Kasumi-1 (cell line): ENCODE results near the gene FER.

Experiments
- DNase-seq, 2 experiments: peaks; one replicate each; lab custom pipeline; 2025; lab: John Stamatoyannopoulos, UW

FER gene

DNA sequence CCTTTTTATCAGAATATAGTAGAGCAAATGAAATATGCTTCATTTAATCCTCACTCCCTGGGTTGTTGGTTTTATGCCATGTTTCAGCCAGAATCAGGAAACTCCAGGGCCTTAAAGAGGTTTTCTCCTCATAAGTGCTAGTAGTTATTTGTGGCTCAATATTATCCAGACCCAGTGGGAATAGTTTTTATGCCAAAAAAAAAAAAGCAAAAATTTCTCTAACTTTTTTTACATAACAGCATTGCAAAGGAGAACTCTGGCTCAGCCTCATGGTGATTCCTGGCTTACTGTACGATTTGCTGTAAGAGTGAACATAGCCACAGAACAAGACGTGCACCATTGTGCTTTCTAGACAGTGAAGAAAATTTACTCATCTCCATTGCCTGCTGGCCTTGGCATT lies 429.5 kb downstream of the FER start:
- no peak for DNase-seq

DNA sequence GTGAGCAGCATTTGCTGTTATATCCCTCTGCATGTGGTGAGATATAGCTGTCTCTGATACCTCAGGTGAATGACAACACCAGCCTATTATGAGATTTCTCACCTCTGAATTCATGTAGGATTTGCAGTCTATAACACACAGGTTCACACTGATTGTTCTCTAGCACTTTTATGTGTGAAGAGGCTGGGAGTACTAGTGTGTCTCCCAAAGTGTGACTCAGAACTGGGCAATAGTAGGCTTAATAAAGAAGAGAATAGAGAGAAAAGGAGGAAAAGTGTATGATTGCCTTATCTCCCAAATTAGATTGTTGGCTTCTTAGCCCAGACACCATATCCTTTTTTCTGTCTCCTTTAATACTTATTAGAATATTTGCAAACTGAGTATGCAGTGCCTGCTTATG lies 430.1 kb downstream of the FER start:
- DNase-seq: no peak

DNA sequence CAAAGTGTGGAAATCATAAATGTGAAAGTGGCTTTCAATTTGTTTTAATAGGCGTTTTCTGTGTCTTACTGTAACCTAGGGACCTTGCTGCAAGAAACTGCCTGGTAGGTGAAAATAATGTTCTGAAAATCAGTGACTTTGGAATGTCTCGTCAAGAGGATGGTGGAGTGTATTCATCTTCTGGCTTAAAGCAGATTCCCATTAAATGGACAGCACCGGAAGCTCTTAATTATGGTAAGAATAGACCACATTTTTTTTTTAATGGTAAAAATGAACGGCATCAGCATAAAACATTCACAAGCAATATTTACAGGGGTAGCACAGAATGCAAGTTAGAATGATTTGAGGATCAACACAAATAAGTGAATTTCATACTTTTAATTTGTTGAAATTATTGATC lies 433.0 kb downstream of the FER start:
- no peak for DNase-seq

DNA sequence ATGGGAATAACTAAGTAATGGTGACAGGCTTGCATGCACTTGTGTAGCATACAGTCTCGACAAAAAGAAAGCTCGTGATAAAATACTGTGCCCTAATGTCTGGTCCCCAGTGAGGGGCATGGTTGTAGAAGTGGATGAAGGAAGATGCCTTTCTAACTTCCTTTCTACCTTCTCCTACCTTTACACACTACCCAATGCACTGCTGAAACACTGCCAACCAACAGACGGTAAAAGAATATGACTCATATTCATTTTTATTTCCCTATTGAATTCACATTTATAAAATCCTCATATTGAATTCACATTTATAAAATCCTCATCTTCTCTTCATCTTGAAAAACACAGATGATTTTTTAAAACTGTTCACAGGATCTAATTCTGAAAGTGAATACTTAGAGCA lies 439.1 kb downstream of the FER start:
- no peak for DNase-seq

DNA sequence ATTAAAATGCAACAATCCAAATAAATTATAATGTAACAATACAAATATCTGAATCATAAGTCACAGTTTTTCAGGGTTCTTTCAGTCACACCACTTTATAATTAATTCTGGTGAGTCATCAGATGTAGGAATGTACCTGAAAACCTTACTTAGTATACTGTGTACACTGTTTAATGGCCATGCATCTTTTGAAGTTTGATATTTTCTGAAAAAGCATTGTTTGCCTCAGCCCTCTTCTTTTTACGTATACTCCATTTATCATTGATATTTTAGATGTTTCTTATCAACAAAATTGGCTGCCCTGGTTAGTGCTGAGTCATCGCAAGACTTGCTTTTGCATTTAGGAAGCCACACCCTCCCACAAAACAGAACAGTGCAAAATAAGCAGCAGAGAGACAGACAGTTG lies 443.5 kb downstream of the FER start:
- no peak for DNase-seq

DNA sequence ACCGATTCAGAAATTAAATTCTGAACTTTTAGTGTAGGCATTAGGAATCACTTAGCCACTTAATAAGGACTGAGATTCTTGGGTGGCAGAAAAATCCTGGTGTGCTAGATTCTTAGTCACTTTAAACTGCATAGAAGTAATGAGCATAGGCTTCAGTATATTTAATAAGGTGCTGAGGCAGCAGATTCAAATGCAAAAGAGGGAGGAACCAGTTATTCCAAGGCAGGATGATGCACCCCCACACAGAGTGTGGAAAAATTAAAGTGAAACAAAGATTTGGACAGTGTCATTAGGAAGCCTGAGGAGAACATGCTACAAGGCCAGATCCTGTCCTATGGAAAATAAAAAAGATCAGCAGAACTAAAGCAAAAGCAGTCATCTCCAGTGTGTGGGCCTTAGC lies 444.3 kb downstream of the FER start:
- DNase-seq: no peak

DNA sequence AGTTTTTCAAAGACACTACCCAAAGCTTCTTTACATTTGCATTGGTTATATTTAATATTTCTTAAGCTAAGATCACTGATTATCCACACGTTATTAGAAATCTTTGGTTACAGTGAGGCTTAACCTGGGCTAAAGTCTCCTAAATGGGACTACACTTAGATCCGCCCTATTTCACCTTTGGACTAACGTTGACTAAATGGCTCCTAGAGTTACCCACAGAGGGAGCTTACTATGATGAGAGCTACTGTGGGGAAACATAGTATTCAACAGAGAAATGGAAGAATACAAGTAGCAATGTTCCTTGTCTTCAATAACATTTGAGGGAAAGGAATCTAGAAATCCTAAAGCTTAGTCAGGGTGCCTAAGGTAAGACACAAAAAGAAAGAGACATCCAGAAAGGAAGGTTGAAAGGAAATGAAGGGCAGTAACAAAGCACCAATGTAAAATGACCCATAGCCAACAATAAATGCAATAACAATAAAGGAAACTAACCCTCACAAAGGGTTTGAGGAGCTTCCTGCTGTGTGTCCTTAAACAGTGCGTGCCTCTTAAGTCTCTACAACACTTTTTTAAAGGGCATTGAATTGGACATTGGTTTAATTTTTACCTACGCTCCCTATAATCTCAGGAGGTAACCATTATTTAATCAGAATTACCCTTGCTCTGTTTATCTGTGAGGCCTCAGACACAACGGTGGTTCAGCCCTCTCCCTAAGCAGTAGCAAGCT lies 445.0 kb downstream of the FER start:
- no peak for DNase-seq

DNA sequence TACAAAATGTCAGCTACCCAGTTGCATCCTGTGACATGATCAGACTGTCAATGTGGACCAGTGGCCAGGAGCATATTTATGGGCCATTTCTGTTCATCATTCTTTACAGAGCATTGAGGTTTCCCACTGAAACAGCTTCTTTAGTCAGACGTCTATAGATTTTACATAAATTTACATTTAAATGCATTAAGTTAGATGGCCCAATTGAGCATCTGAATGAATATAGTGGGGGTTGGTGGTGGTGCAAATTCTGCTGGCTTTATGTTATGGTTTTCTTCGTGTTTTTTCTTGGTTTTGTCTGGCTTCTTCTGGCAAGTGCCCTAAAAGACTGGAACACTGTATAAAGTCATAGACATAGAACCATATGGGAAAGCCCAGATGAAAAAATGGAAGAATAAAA lies 448.0 kb downstream of the FER start:
- no peak for DNase-seq

DNA sequence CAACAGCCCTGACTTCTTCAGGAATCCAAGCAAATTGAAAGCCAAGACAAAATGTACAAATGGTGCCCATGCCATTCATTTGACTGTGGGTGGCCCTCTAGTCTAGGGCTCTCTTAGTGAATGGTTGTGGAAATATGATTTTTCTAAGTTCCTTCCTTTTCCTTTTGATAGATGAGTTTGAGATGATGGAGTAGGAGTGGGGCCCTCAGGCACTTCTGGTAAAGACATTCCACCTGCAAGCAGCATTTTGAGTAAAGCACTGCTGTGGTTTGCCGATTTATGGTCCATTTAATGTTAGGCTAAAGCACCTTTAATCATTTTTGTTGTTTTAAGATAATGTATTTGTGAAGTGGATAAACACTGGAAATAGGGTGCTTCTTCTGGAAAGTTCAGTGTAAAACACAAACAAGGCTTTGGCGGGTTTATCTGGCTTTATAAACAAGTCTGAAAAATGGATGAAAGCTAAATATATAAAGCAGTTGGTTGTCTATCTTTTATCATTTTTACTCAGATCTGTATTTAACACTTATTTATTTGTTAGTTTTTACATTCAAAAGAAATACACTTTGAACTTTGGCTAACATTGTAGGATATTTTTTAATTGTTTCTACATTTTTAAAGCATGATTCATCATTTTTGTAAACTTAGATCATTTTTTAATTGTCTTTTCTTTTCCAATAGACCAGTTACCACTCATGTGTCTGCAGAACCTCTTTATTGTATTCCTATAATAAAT lies 448.6 kb downstream of the FER start:
- no peak for DNase-seq

DNA sequence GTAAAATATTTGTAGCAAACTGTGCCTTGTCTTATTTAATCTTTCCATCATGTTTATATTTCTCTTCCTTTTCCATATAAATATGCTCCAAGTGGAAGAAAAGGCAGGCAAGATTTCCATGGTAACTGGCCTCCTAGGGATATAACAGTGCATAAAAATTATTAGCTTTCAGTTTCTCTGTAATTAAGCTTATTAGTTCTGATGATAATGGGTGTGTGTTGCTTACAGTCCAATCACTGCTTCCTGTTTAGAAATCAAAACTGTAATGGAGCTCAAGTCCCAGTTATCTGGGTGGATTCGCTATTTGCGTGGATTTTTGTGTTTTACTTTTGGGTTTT lies 449.1 kb downstream of the FER start:
- DNase-seq: no peak

DNA sequence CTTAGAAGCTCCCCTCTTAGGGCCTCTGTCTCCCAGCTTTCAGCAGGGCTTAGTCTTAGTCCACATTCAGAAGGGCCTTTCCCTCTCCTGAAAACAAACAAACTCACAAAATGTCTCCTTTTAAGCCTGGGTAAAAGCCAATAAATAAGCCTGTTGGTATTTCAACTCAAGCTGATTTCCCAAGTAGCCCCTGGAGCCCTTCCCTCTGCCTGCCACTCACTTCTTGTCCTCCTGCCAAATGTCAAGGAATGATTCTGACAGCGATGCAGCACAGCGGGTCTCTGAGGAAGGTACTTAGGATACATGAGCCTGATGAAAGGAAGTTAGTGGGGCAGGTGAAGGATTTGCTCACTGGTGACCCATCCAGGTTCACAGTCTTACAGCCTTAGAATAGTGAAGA lies 451.6 kb downstream of the FER start:
- no peak for DNase-seq

DNA sequence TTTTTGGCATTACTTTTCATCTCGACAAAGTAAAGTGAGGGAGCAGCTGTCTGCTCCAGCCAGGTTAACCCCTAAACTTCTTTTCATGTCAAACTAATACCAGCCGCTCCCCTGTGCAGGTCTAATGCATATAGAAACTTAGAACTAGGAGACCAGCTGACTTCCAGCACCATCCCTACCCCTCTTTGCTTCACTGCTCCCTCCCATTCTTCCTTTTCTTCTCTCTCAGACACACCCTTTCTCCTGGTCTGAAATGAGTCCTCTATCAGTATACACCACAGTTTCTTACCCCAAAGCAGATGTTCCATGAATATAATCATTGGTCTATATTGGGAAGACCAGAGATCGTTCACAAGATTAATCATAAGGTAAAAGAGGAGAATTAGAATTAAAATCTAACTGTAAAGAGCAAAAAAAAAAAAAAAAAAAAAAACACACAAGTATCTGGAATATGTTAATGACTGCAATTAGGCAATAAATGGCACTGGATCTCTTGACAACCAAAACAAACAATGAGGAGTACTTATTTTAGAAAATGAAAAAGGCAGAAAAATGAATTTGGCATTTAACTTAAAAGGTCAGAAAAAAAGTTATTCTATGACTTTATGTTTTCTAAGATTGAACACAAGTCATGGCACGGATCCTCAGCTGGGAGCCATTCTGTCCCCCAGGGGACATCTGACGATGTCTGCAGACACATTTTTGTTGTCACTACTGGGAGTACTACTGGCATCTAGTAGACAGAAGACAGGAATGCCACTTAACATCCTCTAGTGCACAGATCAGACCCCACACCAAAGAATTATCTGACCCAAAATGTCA lies 452.3 kb downstream of the FER start:
- DNase-seq: no peak

DNA sequence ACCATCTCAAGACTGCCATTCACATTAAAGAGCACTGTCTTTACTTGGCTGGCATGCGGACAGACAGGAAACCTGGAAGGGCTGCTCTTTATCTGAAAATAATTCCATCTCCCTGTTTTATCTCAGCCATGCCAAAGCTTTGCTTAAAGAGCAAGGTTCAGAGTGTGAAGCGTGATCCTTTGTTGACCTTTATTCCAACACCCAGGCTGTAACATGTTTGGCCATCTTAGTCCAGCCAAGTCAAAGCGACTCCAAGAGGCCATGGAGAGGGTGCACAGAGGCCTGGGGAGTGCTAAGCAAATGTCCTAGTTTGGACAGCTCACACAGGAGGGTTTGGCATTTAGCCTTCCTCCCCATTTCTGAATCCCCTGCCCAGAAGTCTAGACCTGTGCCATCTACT lies 467.3 kb downstream of the FER start:
- no peak for DNase-seq

DNA sequence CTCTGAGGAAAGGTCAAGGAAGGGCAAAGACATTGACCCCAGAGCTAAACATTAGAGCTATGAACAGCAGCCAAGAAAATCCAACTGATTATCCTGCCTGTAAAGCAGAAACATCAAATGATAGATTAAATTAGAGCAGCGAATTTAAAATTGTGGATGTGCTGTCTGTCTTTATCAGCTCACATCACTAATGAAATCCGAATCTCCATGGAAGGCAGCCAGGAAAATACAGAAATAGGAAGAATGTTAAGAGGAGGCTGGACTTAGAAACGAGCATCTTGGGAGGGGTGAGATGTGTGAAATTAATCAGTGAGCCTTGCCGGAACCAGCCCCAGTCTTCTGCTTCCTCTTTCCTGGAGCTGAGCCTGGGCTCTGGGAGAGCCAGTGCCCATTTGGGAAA lies 471.1 kb downstream of the FER start:
- no peak for DNase-seq

DNA sequence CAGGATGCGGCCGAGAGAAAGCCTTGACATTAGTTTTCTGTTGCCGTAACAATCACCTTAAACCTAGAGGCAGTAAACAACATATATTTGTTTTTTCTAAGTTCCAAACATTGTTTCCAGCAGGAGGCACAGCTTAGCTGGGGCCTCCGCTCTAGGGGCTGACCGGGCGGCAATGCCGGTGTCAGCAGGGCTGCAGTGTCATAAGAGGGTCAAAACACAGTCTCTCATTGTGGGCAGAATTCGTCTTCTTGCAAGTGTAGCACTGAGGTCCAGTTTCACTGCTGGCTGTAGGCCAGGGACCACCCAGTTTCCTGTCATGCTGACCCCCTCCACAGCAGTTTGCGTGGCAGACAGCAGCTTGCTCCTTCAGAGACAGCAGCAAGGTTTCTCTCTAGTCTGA lies 475.8 kb downstream of the FER start:
- no peak for DNase-seq

DNA sequence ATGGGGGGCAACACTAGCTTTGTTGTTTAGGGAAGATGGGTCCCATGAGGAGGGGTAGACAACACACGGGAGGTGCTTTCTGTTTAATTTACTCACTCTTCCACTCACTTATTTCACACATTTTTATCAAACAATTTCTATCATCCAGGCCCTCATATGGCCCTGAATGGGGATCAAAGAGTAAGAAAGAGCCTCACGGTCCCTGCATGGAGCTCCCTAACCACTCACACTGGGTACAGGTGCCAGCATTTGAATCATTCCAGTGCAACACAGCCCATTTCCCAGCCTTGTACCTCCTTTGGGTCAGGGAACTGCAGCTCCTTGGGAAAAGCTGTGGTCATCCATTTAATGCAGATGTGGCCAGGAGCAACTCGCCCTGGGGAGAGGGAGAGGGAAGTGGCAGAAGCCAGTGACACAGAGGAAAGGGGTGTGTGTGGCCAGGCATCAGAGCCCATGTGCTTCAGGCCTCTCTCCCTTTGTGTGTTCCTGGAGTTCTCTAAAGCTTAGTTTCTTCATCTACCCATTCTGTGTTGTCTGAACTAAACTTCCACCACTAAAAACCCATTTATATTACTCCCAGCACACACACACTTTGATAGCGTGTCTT lies 476.7 kb downstream of the FER start:
- no peak for DNase-seq

DNA sequence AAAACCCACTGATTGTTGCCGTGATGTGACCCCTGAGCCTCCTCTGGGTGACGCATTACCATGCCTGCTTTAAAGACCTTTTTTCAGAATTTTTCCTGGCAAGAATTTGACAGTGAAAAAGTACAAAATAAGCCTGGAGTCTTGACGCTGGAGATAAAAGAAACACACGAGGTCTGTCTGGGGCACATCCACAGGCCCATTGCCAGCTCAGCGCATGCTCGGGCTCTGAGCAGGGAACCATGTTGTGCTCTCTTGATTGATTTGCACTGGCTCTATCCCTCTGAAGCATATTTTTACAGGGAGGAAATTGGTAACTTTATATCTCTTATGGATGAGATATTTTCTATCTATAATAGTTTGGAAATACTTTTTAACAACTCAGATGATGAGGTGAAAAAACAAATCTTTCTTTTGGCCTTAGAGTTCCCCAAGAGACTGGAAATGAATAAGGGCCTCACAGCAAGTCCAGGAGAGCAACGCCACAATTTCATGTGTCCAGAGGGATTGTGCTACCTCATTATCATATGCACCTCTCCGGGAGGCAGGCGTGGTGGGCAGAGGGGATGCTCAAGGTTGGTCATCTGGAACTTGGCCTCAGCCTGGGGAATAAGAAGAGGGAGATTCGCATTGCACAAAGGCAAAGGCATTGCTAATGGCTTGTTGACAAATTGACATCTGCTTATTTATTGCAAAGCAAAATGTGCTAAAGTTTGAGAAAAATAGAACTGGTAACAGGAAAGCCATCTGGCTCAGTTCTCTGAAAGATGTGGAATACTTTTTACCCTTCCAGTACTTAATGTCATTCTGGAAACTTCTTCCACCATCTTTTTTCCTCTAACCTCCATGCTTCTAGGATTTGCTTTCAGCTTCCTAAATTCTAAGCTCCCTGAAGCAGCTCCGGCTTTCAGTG lies 478.3 kb downstream of the FER start:
- no peak for DNase-seq

DNA sequence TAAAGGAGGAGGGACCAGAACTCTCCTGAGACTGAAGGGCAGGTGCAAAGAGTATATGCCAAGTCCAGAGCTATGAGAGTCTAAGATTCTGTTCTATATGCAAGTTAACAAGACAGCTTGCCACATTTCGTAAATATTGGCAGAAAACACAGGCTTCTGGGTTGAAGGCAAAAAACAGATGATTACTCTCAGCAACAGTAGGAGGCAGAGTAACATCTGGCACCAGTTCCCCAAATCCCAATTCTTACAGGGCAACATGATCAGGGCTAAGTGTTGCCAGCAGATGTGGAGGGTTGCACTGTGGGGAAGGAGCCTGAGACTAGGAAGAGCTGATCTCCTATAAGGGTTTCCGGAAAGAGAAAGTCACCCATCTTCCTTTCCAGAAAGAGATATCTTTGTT lies 482.7 kb downstream of the FER start:
- DNase-seq: no peak

DNA sequence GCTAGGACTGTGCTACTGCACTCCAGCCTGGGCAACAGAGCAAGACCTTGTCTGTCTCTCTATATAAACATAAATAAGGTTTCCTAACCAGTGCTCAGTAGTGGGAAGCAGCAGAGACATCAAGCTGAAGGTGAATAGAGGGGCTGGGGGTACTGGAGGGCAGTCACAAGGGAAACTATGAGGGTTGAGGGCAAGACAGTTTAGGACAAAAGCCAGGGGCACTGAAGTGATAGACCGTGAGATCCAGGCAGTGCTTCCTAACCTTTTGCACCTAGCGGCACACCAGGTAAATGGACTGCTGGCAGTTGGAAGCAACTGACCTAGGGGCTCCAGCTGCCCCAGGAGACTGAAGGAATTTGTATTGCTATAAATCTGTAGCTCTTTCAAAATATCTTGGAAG lies 483.6 kb downstream of the FER start:
- DNase-seq: no peak

DNA sequence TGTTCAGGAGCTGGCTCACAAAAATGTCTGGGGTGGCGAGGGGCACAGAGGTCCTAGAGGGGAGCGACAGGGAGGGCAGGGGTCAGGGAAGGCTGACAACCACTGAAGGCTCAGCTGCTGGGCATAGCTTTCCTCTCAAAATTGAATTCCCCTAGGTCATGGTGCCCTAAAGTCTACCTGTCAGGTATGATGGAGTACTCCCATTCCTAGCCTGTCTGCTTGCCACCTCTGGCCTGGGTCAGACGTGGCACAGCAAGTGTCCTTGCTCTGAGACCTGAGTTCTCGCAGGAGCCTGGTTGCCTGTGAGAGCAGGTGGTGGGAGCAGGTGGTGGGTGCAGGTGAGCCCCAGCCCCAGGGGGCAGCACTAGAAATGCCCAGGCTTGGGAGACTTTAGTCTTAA lies 486.7 kb downstream of the FER start:
- no peak for DNase-seq

DNA sequence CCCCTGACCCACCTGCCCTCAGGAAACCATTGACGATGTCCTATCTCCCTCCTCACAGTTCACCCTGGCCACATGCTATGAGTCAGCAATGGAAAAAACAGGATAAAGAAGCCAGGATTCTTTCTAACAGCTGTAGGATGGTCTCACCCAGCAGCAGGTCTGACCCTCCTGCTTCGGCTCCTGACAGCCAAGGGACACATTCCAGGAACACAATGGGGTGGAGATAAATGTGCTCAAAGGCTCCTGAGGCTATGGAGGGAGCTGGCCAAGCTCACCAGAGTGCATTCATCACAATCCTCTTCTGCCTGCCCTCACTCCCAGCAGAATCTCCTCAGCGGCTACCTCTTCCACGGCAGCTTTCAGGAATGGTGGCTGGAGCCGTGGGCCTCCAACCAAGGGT lies 491.8 kb downstream of the FER start:
- no peak for DNase-seq

DNA sequence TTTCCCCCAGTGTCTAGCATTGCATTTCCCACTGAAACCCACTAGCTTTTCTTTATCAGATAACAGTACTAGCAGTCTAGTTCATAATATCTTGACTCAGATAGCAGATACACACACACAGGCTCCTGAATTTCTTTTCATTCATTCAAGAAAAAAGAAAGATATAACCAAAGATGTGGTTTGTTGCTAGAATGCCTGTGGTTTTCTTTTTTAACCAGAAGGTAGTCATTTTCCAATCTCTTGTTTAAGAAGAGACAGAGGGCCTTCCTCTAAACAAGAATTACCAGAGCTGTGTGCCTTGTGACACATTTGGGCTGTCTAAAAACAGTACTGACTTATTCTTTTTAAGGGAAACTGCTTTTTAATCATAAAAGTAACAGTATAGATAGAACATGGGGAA lies 494.8 kb downstream of the FER start:
- DNase-seq: no peak
